HepG2 (cell line): Measurements from ENCODE around the gene MFRP.

ENCODE experiments used
- CREM ChIP-seq, 2 experiments: sonication (generic) in 1 of 2; formaldehyde crosslinking in 1 of 2; IDR thresholded peaks; 2 replicates each; pipeline versions ENCODE4 v1.4.0 to v1.6.1; 2016 to 2020; ENCODE audit warnings: antibody characterized with exemption in 1 of 2, mild to moderate bottlenecking in 1 of 2, missing genetic modification reagents in 1 of 2
- DMAP1 ChIP-seq: IDR thresholded peaks from 2 replicates; pipeline ENCODE4 v1.6.1; 2016
- ELF4 ChIP-seq: sonication (generic); formaldehyde crosslinking; IDR thresholded peaks from 2 replicates; pipeline ENCODE4 v1.5.0; 2020; ENCODE audit warnings: missing genetic modification reagents, mild to moderate bottlenecking, moderate library complexity, borderline replicate concordance
- EZH2 ChIP-seq: conservative IDR thresholded peaks from 2 replicates; pipeline ENCODE4 v1.6.1; 2012; ENCODE audit warnings: mild to moderate bottlenecking, low read depth, low read length, moderate library complexity
- GMEB1 ChIP-seq: sonication (generic); formaldehyde crosslinking; IDR thresholded peaks from 2 replicates; pipeline ENCODE4 v1.5.1; 2020; ENCODE audit warnings: missing genetic modification reagents, mild to moderate bottlenecking, borderline replicate concordance
- HOXA7 ChIP-seq: sonication (generic); formaldehyde crosslinking; IDR thresholded peaks from 2 replicates; pipeline ENCODE4 v1.8.1; 2022; ENCODE audit warnings: mild to moderate bottlenecking, missing genetic modification reagents, moderate library complexity
- NR3C1 ChIP-seq: sonication (generic); formaldehyde crosslinking; IDR thresholded peaks from 2 replicates; pipeline ENCODE4 v1.4.0; 2020; ENCODE audit warnings: missing genetic modification reagents
- REXO4 ChIP-seq: sonication (generic); formaldehyde crosslinking; IDR thresholded peaks from 2 replicates; pipeline ENCODE4 v1.8.0; 2022; ENCODE audit warnings: missing genetic modification reagents, mild to moderate bottlenecking, borderline replicate concordance
- TF ChIP-seq, protein P1 (sequence below): sonication (generic); formaldehyde crosslinking; IDR thresholded peaks from 2 replicates; pipeline ENCODE4 v1.4.0; 2020; ENCODE audit warnings: low read depth, mild to moderate bottlenecking, missing genetic modification reagents

DNA sequence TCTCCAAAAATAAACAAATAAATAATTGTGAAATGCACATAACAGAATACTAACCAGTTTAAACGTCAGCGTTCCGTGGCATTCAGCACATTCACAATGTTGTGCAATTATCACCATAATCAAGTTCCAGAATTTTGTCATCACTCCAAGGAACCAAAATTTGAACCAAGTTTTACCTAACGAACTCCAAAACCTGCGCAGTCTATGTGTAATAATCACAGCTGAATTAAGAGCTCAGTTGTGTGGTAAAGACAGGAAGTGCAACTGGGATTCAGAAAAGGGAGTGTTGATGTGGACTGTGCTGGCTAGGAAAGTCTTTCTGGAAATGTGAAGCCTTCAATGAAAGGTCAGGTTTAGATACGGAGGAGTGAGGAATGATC is 24.2 kb downstream of the MFRP start:
- TF ChIP-seq DMAP1 (CRISPR knock-in tag) (no peak), ELF4 (CRISPR knock-in tag) (no peak), NR3C1 (CRISPR knock-in tag) (no peak), GMEB1 (no peak), EZH2 (no peak), HOXA7 (CRISPR knock-in tag) (no peak), CREM (IDR thresholded peaks at IDR 0.05) (no peak), CREM (CRISPR knock-in tag; IDR thresholded peaks at IDR 0.05) (no peak), REXO4 (no peak)
- TF ChIP-seq, protein P1, sequence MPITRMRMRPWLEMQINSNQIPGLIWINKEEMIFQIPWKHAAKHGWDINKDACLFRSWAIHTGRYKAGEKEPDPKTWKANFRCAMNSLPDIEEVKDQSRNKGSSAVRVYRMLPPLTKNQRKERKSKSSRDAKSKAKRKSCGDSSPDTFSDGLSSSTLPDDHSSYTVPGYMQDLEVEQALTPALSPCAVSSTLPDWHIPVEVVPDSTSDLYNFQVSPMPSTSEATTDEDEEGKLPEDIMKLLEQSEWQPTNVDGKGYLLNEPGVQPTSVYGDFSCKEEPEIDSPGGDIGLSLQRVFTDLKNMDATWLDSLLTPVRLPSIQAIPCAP (CRISPR knock-in tag) = no peak
